Activated T-helper 1 cell treated with Interleukin-2 at 50 U/mL for 16 hours (primary cell): Measurements from ENCODE around the gene CCDC102B.
"Not testable (repeated sequence)": the region's sequence is repeated elsewhere in the genome, so short reads cannot be mapped to it uniquely, and the experiment has no call there.

ENCODE experiments used
- DNase-seq: peaks from one replicate; pipeline ENCODE4 v3.0.0-alpha.2; 2020; ENCODE audit warnings: low read depth

The CCDC102B gene

GRCh38 chr18:68979737-68980136 is 181.9 kb downstream of the CCDC102B start:
- no peak for DNase-seq

DNA sequence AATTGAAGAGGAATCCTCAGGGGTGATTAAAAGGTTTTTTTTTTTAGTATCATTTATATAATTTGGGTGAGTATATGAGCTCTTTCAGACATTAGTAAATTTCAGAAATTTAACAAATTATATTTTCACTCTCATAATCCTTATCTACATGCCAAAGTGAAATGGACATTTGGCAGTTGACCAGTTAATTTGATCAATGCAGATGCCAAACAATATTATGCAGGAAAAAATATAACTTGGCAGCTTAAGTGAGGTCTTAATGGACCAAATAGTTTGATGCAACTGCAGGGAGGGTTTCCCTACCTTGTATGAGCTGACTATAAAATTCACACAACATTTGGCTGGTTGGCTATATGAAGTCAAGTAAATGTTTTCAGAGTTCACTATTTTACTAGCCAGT is 185.2 kb downstream of the CCDC102B start:
- DNase-seq: no peak

DNA sequence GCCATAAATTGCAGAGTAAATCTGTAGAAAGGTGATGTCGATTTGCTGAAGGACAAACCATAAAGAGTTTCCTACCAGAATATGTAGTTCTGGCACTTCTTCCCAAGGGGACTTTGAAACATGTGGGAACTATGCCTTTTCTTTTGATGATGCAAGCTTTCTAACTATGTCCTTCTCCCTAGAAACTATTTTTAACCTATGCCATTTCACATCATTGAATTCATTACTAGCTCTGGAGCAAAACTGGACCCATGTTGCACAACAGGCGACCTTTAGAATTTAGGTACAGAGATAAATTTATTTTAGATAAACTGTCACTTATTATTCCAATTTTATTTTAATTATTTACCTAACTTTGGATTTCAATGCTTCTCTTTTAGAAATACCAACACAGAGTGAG is 186.5 kb downstream of the CCDC102B start:
- no peak for DNase-seq

DNA sequence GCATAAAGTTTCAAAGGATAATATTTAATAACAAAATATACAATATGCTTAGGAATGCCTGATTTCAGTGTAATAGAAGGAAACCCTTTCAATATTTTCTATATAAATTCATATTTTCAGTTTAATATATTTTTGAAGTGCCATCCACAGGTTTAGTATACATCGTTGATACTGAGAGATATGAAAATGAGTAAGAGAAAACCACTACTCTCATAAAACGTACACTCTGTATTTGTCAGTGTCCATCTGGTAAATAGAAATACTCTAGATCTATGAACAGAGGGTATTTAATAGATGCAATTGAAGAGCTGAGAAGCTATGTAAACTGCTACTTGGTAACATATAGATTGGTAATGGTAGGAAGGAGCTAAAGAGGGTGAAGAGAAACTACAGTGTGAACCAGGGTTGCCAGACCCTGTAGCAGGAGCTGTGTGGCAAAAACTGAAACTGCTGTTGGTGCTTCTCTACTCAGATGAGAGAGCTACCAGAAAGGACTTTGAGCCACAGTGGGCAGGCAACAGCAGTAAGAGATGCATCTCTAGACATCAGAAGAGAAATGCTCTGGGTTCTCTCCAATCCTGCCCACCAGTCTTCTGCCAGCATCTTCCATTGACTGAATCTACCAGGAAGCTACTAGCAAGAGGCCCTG is 187.4 kb downstream of the CCDC102B start:
- DNase-seq: no peak

- no peak for DNase-seq
Measured at GRCh38 chr18:68991286-68991685, 193.4 kb downstream of the CCDC102B start.

DNA sequence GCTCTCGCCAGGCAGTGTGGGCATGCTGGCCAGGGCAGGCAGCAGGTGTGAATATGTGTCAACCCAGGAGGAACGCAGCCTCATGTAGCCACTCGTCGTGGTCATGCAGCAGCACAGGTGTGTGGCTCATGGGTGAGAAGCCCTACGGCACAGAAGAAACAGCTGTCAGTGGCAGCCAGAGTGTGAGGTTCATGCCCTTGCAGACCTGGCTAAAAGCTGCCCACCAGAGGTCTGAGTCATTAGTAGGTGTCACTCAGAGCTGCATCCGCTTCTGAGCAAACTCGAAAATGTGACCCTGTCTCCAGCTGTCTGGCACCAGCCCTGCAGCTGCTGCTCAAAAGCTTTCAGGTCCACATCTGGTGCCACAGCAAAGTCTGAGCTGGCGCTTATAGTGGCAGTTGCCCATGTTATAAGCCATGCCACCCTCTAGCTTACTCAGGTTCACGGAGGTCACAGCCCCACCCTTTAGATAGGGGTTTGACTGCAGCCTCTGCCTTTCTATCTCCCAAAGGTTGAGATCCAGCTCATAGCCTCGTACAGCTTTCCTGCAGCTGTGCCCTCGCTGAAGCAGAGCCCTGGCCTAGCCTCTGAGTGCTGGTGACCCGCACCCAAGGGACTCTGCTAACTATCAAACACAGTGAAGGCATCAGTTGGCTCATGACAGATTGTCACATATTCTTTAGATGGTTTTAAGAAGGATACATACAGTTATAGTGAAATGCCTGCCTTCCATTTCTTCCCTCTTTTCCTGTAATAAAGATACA is 195.0 kb downstream of the CCDC102B start:
- DNase-seq: no peak

- no peak for DNase-seq
Measured at GRCh38 chr18:68995675-68996074, 197.8 kb downstream of the CCDC102B start.

GRCh38 chr18:68997845-68998244 is 200.0 kb downstream of the CCDC102B start:
- no peak for DNase-seq

DNA sequence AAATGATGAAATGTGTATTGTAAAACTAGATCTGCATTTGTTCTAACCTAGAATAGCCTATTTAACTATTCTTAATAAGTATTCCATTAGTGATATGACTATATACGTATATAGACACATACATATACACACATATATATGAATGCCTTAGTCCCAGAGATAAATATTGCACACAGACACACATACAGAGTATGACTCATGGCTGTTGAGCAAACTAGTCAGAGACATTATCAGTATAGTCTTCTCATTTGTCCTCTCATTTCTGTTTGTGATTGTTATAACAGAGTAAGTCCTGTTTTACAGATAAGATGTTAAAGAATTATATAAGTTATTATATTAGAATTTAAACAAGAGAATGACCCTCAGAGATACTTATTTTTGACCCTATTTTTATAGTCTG is 202.5 kb downstream of the CCDC102B start:
- no peak for DNase-seq

DNA sequence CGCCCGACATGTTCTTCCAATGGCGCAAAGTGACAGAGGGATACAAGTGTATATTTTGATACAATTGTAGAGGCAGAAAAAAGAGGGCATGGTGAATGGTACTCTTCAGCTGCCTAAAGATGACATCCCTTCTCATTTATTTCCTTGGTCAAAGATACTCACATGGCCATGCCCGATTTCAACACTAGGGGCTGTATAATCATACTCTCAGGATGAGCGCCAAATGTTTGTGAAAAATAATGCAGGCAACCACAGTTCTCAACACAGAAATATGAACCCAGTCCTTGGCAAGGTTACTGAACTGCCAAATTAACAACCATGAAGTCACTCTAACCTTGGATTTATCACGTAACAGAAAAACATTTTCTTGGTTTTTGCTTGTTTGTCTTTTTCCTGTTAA is 204.4 kb downstream of the CCDC102B start:
- DNase-seq: no peak

- not testable (repeated sequence) for DNase-seq
Measured at GRCh38 chr18:69006212-69006611, 208.3 kb downstream of the CCDC102B start.

DNA sequence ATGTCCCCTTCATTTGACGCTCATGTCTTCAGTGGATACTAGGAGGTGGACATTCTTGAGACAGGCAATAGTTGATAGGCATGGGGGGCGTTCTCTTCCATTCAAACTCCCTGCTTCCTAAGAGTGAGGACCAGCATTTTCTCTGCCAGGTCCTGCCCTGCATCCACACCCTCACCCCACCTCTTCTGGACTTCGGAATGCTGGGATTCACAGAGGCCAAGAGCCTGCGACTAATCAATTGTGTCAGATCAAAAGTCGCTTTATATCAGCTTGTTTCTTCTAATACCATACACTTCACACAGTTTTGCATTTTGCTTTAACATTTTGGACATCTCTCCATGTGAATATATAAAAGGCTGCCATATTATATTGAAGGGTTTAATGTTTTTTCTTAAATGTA is 210.7 kb downstream of the CCDC102B start:
- no peak for DNase-seq

- no peak for DNase-seq
Measured at GRCh38 chr18:69021211-69021805, 223.4 kb downstream of the CCDC102B start.

DNA sequence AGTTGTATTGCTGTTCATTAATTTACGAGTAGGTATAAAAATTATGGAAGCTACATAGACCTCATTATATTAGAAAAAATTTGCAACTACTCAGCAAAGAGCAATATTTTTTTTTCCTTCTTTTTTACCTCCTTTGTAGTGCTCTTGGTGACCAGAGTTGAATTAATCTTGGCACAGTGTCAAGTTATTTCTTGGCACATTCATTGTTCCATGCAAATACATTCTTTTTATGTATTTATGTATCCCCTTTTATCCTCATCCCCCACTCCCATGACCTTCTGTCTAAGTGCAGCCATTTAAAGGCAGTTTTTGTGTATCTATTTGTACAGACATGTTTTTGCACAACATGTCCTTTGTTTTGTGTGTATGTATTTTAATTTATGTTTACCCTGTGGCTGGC is 224.5 kb downstream of the CCDC102B start:
- DNase-seq: no peak

GRCh38 chr18:69031571-69031970 is 233.7 kb downstream of the CCDC102B start:
- no peak for DNase-seq

- no peak for DNase-seq
Measured at GRCh38 chr18:69032009-69032408, 234.1 kb downstream of the CCDC102B start.

DNA sequence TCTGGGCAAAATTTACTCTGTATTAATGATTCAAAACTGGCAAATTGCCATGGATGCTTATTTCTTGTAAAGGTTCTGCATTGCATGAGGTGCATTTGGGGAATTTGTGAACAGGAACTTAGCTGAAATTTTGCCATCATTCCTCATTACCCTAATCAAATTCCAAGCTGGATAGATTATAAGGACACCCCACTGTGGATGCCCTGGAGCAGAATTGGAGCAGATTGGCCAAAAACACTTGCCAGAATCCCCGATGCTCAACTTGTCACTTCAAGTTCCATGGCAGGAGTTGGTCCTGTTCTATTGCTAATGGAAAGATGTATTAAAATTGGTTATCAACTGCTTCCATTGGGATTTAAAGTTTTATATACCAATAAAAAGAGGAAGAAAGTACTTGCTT is 237.9 kb downstream of the CCDC102B start:
- DNase-seq: no peak

- no peak for DNase-seq
Measured at GRCh38 chr18:69044215-69044614, 246.3 kb downstream of the CCDC102B start.

DNA sequence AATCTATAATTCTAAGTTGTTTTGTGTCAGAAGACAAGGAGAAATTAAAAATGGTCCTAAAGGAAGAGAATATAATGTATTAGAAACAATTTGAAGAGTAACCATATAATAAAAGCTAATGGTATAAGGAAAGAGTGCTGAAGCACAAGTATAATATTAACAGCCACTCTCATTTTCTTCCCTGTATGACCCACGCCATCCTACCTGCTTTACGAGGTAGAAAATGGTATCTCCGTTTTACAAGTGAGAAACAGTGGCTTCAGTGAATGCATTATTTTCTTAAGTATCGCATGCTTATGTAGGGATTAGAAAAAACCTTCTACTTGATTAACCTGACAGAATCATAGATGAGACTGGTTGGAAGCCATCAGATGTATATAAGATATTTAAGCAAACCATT is 266.2 kb downstream of the CCDC102B start:
- no peak for DNase-seq

DNA sequence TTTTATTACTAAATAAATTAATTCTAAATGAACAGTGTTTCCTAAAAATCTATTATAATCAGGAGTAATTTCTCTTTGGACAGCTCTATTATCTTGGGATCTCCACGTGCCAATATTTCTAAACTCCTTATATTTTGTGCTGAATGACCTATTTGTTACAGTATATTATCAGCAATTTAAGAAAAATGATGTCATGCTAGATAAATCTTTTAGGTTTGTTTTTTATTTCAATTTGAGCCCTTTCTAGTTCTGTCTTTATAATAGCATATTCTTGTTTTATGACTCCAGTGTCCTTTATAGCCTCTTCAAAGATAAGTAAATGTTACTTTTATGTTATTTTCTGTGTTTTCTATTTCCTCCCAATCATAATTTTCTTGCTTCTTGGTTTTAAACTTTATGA is 269.2 kb downstream of the CCDC102B start:
- DNase-seq: no peak

DNA sequence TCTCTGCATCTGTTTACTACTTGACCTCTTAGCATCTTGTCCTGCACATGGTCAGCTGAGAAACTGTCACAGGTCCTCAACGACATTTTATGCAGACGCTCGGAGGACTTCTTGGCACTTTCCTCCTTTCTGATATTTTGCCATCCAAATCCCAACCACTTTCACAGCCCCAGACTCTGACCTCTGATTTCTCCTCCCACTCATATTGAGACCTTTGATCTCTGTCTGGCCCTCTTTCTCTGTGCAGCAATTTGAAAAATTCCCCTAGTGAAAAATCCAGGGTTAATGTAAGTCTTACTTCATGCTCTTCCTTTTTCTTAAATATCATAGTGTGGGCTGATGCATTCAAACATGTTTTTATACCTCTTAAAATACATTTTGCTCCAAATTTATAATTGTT is 273.8 kb downstream of the CCDC102B start:
- no peak for DNase-seq

DNA sequence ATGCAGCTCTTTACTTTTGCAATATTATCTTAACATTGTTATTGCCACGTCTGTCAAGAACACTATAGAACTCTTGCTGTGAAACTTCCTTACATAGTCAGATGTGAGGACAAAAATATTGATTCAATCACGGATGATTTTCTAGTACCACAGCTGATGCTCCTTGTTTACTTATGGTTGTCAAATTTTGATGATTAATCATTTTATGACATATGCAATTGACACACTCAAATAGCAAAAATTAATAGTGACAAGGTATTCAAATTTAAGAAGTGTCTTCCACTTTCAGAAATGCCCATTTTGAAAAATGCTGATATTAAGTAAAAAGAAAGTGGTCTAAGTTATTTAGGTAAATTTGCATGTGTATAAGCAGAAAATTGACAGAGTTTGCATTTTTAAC is 284.0 kb downstream of the CCDC102B start:
- no peak for DNase-seq

DNA sequence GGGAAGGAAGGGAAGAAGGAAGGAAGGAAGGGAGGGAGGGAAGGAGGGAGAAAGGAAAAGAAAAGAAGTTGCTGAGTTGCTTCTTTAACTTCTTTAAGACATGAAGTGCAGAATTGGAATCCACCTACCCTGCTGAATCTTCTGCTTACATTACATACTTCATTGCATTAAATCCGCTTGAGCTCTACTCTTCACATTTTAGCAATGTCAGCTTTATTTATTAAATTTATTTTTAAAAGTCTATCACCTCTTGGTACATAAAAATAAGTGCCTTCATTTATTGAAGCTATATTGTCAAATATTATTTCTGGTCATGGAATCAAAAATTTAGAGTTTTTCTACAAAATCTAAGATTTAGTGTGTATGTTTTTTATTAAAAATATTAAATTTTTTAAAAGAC is 284.6 kb downstream of the CCDC102B start:
- no peak for DNase-seq

DNA sequence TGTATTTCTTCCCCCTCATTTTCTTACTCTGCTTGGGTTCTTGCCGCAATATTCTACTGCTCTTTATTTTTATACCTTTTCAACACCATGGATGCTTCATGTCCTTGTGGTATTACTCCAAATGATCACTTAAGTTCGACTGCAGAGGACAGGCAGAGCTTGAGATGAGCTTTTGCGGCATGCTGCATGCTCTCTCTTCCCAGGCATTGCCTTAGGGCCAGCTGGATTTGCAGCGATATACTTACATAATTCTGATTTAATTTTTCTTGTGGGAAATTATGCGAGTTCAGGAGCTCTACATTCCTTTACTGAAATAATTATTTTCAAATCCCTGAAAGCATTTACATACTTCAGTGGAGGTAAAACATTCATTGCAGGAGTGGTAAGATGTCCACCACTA is 288.1 kb downstream of the CCDC102B start:
- no peak for DNase-seq
